Right renal cortex interstitium (tissue), 3 donors: ENCODE results near the gene NAIF1. TPM values are rescaled to one million over a fixed set of nuclear protein-coding genes. Genes with fewer than 3 reads are reported as not detected.

Experiments used
- DNase-seq, 3 donors: peaks; one replicate each; pipeline ENCODE4 v3.0.0-alpha.2; 2013; ENCODE audit warnings: low read depth in 3 of 3, low spot score in 2 of 3
- polyA plus RNA-seq, 3 donors: library from polyadenylated mRNA; unstranded; fragments of 120-200 nt; gene quantifications; one replicate each; pipeline ENCODE4 v1.2.1, GENCODE V29; 2013; ENCODE audit not compliant: insufficient read length in 3 of 3

NAIF1 gene
- polyA plus RNA-seq, 3 donors: 9.5 to 11.0 (median 9.6) TPM

DNA sequence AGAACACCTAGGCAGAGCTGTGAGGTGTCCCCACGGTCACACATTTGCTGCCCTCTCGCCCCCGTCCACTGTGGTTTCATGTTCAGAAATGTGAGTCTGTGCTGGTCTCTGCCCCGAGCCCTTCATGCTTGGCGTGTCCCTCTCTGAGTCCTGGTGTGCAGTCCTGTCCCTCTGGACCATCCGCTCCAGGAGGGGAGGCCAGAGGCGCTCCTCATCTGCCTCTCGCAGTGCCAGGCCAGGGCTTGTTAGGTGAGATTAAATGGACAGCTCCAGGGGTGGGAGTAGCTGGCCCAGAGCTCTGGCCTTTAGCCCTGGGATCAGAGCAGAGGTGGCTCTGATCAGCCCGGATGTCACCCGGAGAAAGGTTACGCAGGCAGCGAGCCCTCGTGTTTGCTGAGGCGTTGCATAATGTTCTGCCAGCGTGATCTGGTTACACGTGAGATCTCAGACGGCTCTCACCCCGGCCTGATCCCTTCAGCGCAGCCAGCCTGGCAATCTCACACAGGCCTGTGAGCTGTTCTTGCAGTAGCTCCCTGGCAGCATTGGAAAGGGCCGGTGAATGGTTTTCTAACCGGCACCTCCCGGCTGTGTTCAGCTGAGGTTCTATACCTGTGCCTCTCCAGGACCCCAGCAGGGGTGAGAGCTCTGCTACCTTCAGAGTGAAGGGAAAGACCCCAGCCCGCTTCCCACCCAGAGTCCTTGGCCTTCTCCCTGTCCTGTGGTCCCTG is 35.9 kb upstream of the NAIF1 start:
- DNase-seq: no peak

DNA sequence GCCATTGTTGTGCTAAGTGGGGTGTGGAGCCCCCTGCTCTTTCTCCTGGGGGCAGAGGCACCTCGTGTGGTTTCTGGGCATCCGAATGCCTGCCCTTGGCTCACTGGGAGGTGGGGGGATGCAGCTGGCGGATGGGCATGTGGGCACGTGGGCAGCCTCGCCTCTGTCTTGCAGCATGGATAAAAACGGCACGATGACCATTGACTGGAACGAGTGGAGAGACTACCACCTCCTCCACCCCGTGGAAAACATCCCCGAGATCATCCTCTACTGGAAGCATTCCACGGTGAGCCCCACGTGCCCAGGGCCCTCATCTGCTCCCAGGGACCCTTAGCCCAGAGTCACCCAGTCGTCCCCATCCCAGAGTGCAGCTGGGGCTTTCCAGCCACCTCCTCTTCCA is 35.1 kb upstream of the NAIF1 start:
- DNase-seq: no peak

DNA sequence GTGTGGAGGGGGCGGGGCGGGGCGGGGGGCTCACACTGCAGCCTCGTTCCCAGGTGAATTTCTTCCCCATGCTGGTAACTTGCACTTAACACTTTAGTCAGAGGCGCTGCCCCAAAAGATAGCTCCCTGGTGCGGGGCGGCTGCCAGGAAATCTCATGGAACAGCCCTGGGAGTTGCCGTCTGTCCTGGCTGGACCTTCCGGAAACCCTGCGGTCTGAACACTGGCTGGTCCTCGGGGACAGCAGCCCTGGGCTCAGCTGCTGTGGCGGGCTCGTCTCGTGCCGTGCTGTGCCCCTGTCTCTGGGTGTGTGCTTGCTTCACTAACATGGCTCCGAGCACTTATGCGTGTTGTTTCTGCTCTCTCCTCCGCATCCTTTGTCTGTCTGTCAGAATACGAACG is 34.6 kb upstream of the NAIF1 start:
- DNase-seq: no peak

DNA sequence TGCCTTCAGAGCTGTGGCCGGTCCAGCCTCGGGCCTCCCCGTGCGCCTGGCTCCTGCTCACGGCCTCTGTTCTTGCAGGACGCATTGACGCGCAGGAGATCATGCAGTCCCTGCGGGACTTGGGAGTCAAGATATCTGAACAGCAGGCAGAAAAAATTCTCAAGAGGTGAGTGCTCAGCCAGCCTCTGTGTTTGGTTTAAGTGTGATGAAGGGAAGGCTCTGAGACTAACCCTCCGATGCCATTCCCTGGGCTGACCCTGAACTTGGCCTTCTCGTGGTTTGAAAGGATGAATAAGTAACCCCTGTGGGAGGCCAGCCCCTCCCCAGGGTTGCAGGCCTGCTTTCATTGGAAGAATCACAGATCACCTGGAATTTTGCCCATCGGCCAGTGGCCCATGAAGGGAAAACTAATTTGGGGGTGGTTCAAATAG is 34.1 kb upstream of the NAIF1 start:
- DNase-seq: no peak

DNA sequence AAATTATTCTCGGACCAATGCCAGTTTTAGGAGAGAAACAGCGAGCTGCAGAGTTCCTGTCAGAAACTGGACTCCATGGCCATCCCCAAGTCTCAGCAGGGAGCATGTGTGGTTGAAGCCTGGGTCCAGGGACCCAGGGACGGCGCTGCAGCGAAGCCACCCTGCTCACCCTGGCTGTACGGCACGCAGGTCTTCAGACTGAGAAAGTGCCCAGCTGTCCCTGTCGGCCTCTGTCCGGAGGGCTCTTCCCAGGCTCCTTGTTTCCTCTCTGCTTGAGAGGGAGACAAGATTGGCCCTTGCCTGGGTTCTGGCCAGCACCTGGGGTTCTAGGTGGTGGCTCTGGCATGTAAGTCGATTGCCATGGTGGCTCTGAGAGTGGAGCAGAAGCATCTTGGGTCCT is 33.5 kb upstream of the NAIF1 start:
- no peak for DNase-seq

DNA sequence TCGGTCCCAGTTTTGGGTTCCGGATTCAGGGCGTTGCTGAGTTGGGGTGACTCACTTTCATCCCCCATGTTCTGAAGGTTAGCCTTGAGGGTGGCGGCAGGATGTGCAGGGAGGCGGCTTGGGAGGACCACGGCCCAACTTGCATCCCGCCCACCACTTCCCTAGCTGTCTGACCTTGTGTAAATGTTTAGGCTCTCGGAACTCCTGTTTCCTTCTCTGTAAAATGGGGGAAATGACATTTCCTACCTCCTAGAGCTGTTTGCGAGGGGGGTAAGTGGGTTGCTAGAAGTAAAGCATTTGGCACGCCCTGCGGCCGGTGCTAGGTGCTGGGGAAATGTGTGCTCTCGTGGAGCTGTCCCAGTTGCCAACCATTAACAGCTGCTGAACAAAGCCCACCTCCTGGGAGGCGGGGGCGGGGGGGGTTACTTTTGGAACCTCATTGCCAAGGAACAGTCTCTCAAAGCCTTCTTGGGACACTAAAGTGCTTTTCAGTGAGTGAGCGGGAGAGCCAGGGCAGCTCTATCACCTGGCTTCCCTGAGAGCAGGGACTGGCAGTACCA is 32.9 kb upstream of the NAIF1 start:
- no peak for DNase-seq

DNA sequence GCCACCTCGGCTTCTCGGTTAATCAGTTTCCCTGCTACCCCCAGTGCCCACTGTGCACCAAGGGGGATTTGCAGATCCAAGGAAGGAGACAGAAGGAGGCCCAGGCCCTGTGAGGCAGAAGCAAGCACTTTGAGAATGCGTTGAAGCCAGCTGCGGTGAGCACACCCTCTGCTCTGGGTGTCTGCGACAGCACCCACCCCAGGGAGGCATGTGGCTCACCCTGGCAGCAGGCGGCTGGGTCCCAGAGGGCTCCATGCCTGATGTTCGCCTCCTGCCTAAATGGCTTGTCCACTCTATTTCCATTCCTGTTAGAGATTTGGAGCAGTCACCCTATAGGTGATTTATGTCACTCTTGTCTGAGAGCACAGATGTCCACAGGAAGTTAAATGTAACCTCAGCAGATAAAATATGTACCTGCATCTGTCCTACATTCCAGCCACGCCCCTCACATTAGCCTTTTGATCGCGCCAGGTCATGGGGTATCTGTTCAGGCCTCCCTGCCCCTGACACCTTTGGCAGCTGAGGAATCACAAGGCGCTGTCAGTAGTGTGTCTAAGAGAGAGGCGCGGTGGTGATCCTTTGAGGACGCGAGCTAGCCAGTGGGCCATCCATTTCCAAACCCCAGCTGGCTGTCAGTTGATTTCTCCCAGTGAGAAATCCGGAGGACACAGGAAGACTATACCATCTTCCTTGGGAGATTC is 32.3 kb upstream of the NAIF1 start:
- no peak for DNase-seq

DNA sequence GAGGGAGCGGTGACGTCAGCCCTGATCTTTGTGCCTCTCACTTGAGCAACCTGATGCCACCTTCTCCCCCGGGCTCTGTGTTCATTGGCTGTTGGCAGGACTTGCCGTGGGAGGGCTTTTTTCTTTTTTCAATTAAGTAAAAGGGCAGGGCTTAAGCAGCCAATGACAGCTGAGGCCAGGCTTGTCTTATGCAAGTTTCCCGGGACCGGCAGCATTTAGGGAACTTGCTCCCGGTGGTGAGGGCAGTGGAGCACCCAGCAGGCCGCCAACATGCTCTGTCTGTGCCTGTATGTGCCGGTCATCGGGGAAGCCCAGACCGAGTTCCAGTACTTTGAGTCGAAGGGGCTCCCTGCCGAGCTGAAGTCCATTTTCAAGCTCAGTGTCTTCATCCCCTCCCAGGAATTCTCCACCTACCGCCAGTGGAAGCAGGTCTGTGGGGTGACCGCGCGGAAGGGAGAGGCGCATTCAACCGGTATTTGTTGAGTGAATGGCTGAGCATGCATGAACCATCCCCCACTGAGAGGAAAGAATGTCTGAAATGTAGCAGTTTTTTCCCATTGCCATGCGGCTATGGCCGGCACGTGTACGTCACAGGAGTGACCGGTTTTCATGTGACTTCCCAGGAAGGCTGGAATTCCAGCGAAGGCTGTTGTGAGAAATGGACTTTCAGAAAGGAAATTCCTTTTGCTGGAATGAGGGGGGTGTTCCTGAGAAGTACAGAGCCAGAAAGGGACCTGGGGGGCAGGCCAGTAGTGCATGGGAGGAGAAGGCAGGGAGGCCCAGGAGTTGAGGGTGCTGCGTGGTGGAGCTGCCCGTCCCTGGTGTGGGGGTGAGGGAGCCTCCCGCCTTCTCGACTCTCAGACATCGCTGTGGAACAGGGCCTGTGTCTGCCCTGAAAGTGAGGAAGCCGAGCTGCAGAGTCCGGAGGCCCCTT is 31.4 kb upstream of the NAIF1 start:
- DNase-seq: peak; percentile 88 to 92 (median 92)

DNA sequence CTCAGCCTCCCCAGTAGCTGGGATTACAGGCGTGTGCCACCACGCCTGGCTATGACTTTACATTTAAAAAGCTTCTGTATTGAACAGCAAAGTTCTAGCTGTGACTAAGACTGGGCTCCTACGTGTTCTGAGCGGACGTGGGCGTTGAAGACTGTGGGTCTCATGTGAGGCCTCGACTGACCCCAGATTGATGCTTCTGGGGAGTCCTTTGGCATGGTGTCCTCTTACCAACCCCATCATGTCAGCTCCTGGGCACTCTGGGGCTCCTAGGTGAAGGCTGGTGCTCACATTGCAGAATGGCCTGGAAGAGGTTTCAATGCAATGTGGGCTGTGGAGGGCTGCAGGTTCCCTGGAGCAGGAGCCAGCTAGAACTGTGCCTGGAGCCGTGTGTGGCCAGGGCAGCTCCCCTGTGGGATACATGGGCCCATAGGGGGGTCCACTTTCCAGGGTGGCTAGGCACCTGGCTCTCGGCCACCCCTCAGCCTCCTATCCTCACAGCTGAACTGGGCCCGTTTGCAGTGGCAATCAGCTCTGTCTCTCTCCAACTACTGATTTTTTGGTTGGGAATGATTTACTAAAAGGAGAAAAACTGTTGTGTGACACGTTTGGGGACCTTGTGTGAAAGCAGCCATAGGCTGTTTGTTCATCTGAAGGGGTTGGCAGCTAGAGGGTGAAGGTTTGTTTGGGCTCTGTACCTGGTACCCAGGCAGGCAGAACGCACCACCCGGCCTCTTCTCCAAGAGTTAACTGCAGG is 30.6 kb upstream of the NAIF1 start:
- DNase-seq: no peak

DNA sequence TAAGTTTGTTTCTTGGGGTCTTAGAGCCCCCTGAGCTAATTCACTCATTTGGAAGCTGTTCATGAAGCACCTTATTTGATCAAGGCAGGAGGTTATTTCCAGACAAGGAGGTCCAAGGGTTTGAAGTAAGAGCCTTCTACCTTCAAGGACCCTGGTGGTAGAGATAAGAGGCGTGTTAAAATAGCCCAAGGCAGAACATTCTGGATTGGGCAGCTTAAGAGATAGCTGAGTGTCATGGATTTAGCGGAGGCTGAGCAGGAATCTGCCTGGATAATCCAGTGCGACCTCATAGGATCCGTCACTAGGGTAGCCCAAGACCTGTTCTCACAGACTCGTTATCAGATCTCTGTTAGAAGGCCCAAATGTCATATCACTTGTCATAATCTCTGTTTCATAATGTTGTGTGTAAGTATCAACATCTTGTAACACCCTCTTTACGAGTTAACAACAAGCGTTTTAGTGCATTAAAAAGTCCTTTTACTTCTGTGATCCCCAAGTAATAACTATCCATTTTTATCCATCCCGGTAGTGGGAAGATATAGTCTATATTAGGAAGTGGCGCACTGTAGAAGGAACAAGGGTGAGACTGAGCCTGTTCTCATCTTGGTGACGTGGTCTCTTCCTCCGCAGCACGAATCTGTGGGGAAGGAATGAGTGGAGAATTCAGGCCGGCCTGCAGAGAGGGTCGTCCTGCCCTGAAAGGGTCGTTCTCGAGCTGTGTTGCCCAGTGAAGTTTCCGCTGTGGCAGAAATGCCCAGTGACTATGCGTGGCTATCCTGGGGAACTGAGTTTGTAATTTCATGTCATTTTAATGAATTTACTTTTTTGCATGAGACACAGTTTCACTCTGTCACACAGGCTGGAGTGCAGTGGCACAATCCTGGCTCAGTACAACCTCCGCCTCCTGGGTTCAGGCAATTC is 29.8 kb upstream of the NAIF1 start:
- no peak for DNase-seq

DNA sequence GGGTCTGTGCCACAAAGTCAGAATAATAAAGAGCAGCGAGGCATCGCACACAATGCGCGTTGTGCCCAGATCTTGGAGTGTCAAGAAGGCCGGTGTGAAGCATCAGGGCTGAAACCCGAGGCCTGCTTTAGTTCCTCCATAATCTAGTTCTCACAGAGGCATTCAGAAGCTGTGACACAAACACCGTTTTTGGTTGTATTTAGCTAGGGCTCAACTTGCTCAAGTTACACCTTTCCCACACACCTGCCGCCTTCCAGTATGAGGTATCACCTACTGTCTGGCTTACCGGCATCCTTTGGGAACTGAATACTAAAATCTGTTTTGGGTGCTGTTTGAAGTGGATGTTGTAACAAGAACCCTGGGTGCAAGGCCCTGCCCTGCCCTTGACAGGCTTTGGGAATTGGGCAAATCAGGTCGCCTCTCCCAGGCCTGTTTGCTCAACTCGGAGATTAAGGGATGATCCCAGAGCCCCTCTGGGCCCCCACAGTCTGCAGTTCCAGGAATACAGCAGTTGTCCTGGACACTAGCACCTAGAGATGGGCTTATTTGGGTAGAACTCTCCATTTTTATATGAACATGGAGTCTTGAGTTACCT is 27.9 kb upstream of the NAIF1 start:
- no peak for DNase-seq

DNA sequence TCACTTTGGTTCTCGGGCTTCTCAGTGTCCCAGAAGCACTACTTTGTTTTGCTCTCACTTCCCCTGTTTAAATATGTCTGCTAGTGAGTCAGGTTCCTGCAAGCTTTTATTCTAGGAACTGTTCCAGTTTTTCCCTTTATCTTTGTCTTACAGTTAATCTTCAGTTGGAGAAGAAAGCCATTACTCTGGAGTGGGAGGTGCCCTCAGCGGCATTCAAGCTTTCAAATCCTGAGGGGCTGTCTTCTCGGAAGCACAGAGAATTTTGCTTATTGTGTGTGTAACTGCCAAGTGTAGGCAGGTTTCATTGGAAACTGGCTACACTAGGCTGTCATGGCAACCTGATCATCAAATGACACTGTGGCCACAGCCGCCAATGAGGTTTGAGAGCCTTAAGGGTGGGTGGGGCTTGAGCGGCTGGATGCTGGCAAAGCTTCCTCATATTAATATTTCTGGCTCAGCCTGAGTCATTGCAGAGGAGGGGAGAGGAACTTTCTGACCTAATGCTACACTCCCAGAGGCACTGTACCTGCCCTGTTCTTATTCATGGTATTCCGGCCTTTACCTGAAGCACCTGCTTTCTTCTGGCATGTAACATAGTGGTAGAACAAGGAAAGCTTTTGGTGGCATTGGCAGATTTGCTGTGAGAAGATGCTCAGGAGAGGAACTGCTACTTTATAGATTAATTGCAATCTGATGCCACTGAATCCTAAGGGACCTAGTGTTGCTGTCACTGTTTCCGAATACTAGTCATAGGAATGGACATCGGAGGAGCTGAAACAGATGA is 27.2 kb upstream of the NAIF1 start:
- DNase-seq: peak in 2 of 3 donors; percentile 80 to 89

DNA sequence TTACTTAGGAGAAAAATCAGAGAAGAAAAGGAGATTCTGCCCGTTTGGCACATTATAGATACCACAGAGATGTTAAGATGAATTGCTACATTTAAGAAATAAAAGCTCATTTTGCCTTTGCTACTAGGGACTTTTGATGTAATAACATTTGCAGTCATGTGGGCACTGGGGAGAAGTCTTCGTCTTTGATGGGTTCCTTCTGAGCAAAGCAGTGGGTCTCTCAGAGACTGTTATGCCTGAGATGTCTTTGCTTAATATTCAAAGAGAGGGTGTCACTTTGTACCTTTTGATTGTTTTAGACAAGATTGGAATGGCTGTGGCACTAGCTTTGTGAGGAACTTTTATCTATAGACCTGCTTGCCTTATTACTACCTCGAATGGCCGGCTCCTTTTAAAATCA is 25.9 kb upstream of the NAIF1 start:
- no peak for DNase-seq

DNA sequence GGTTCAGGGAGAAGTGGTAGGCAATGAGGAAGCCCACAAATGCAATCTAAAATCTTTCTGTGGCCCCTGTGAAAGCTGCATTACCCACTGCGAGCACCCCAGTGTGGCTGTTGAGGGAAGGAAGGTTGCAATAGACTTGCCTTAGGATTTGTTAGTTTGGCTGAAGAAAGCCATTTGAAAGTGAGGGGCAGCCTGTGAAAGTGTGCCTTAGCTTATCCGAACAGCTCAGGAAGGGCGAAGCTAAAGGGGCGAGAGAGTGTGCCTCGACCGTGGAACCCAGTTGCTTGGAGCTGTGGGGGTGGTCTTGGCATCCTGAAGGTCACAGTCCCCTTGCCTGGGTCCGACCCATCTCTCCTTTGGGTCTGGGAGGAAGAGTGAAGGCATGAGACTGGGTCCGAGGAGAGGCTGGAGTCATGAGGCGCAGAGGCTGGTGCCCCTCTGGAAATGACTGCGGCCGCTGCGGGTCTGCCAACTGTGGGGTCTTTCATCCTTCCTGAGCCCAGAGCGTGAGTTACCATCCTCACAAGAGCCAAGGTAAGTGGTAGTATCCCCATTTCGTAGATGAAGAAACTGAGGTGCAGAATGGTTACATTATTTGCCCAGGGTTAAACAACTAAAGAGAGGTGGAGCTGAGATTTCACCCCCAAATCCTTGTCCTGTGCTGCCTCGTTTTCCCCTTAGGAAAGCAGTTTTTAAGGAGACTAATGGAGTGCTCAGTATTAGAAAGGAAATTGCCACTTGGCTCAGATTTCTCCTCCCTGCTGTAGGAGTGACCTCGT is 25.3 kb upstream of the NAIF1 start:
- no peak for DNase-seq

DNA sequence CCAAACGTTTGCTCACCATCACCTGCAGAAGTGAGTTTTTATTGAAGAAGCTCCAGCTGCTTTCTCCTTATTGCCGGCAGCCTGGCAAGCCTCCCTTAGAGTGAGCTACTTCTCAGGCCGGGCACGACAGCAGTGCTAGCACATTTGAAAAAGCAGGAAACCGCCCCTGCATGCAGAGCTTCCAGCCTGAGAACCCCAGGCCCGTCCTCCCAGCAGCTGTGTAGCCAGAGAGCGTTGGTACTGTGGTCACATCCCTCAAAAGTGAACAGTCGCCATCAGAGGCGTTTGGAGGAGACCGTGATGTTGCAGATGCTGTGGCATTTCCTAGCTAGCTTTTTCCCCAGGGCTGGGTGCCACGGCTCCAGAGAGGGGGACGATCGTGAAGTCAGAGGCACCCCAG is 24.5 kb upstream of the NAIF1 start:
- no peak for DNase-seq

DNA sequence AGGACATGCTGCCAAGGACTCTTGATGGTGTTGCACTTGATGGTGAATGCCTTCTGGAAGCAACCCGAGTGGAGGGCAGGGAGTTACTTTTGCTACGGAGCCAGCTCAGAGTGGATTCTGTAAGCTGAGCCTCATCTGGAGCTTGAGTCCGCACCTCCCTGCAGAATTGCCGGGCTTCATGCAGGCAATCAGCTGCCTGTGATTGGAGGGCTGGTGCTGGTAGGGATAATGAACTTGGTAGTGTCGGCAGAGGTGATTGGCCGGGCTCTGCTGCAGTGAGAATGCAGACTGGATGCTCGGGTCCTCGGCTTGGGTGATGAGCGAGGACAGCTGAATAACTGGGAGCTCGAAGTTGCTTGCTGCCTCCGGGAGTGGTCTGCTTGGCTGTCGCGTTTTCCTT is 24.0 kb upstream of the NAIF1 start:
- peak in 1 of 3 donors; percentile 80 for DNase-seq

DNA sequence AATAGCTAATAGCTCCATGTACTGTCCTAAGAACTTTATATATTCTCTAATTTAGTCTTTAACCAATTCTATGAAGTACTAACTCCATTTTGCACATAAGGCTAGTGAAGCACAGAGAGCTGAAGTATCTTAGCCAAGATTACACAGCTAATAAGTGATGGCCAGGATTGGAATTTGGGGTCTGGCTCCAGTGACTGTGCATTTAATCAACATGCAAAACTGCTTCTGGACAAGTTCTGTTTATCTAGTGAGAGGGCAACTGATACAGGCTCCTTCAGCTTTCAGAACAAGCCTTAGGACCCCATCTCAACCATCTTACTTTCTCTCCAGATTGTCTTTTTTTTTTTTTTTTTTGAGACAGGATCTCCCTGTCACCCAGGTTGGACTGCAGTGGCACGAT is 22.2 kb upstream of the NAIF1 start:
- DNase-seq: no peak
